Fibroblast of the aortic adventitia (primary cell): ENCODE measurements around the gene TMPRSS7. TPM values are rescaled to one million over a fixed set of nuclear protein-coding genes. Genes with fewer than 3 reads are reported as not detected.

Experiments
- DNase-seq: peaks from one replicate; pipeline ENCODE4 v3.0.0-alpha.2; 2010; ENCODE audit warnings: low read depth
- H3K4me3 ChIP-seq: 2 replicates; pipeline ENCODE4 v1.5.1; 2011; ENCODE audit warnings: low read depth, mild to moderate bottlenecking, control low read depth, low read length, moderate library complexity
- CTCF ChIP-seq: IDR thresholded peaks from 2 replicates; pipeline ENCODE4 v1.5.1; 2011; ENCODE audit warnings: mild to moderate bottlenecking, low read length, control low read depth, inconsistent platforms; ENCODE audit not compliant: insufficient read depth
- total RNA-seq: library from RNA; depleted of rRNA; stranded (reverse); fragments of >200 nt; gene quantifications from 2 replicates; pipeline ENCODE4 v1.2.3, GENCODE V29; 2012; ENCODE audit warnings: low replicate concordance

Gene TMPRSS7
- total RNA-seq, 1 donor: not detected

GRCh38 chr3:112000367-112000771, 34.2 kb upstream of the TMPRSS7 start:
- no peak for DNase-seq
- TF ChIP-seq CTCF: no peak
- no peak overlapping the region for H3K4me3 ChIP-seq

GRCh38 chr3:112000966-112001365, 33.6 kb upstream of the TMPRSS7 start:
- no peak for TF ChIP-seq CTCF
- no peak overlapping the region for H3K4me3 ChIP-seq
- DNase-seq: no peak

- DNase-seq: no peak
- no peak for TF ChIP-seq CTCF
- no peak overlapping the region for H3K4me3 ChIP-seq
Observed at GRCh38 chr3:112001526-112001925, 33.0 kb upstream of the TMPRSS7 start.

- H3K4me3 ChIP-seq: no peak overlapping the region
- no peak for DNase-seq
- TF ChIP-seq CTCF: no peak
Observed at GRCh38 chr3:112002096-112002971, 32.2 kb upstream of the TMPRSS7 start.

GRCh38 chr3:112003321-112004080, 31.0 kb upstream of the TMPRSS7 start:
- H3K4me3 ChIP-seq: no peak overlapping the region
- TF ChIP-seq CTCF: no peak
- DNase-seq: no peak

GRCh38 chr3:112004187-112004586, 30.3 kb upstream of the TMPRSS7 start:
- no peak overlapping the region for H3K4me3 ChIP-seq
- no peak for TF ChIP-seq CTCF
- no peak for DNase-seq
